DMS79 (cell line): ENCODE measurements around the gene BEND3.
A peak's percentile ranks its signal among the peaks of the same experiment; 100 is the strongest.
"Not testable (repeated sequence)": the region's sequence is repeated elsewhere in the genome, so short reads cannot be mapped to it uniquely, and the experiment has no call there.

Source experiments
- DNase-seq: peaks from one replicate; lab custom pipeline; 2025; lab: John Stamatoyannopoulos, UW

Gene BEND3

GRCh38 chr6:107114926-107115694 is at the start of gene BEND3:
Gene BEND3, minus strand, starts transcription at chr6:107115515. Its CDS starts 16,230 bp downstream, at chr6:107099285.
- no peak for DNase-seq

DNA sequence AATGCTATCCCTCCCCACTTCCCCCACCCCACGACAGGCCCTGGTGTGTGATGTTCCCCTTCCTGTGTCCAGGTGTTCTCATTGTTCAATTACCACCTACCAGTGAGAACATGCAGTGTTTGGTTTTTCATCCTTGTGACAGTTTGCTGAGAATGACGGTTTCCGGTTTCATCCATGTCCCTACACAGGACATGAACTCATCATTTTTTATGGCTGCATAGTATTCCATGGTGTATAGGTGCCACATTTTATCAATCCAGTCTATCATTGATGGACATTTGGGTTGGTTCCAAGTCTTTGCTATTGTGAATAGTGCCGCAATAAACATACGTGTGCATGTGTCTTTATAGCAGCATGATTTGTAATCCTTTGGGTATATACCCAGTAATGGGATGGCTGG is 49.0 kb upstream of the BEND3 start:
- not testable (repeated sequence) for DNase-seq

DNA sequence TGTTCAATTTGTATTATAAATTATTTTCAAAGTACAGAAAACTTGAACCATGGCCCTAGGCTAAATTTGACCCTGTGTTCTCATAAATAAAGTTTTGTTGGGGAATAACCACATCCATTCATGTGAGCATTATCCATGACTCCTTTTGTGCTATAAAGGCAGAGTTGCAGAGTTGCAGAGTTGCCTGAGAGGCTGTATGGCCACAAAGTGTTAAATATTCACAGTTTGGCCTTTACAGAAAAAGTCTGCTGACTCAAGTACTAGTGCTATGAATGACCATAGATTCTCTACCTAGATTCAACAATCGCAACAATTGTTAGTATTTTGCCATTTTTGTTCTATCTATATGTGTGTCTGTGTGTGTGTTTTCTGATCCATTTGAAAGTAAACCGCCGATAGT is 46.2 kb upstream of the BEND3 start:
- no peak for DNase-seq

GRCh38 chr6:107156617-107157016 is 41.3 kb upstream of the BEND3 start:
- no peak for DNase-seq

GRCh38 chr6:107154801-107155160 is 39.5 kb upstream of the BEND3 start:
- DNase-seq: peak; percentile 90

GRCh38 chr6:107154131-107154800 is 39.0 kb upstream of the BEND3 start:
- DNase-seq: peak; percentile 97

DNA sequence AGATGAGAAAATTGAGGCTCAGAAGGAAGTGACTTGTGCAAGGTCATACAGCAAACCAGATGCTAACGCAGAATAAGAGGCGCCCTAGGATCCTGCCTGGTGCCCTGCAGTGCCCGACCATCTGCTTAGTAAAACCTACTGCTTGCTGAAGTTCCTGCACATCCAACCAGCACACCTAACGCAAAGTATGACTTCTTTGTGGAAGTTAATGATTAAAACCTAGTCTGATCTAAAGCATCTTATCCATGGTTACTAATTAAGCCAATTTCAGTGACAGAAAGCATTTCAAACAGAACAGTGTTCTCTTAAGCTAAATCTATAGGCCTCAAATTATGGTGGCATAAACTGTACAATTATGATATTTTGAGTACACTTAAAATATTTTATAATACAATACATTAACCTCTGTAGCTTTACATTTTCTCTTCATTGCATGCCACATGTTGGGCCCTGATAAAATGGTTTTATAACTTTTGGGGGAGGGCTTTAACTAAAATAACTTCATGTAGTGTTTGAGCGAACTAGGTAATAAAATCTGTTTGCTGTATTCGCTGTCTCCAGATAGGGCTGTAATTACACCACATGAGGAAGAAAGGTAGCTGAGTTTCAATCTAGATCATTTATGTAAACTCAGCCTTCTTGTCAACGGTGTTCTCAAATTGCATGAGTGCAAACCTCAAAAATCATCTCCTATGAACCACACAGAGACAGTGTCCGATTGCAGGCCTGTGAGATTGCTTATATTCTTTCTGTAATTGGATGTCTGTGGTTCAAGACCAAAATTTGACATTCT is 37.5 kb upstream of the BEND3 start:
- peak; percentile 82 for DNase-seq

DNA sequence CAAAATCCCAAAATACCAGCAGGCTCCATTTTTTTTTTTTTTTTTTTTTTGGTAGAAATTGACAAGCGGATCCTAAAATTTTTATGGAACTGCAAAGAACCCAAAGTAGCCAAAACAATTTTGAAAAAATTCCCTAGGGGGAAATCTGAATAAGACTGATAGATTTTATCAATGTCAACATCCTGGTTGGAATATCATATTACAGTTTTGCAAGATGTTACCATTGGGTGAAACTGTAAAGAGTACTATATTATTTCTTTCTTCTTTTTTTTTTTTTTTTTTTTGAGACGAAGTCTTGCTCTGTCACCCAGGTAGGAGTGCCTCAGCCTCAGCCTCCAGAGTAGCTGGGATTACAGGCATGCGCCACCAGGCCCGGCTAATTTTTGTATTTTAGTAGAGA is 29.4 kb upstream of the BEND3 start:
- no peak for DNase-seq

DNA sequence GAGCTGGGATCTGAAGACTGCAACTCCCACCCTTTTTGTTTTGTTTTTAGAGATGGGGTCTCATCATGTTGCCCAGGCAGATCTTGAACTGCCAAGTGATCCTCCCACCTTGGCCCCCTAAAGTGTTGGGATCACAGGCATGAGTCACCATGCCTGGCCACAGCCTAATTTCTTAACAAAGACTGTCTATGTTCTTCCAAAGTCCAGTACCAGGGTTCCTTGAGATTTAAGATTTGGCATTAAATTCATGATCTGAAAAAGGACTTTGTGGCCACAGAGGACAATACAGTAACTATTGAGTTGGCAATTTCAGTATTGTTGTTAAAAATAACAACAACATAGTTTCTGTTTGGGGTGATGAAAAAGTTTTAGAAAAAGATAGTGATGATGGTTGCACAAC is 28.7 kb upstream of the BEND3 start:
- DNase-seq: no peak

DNA sequence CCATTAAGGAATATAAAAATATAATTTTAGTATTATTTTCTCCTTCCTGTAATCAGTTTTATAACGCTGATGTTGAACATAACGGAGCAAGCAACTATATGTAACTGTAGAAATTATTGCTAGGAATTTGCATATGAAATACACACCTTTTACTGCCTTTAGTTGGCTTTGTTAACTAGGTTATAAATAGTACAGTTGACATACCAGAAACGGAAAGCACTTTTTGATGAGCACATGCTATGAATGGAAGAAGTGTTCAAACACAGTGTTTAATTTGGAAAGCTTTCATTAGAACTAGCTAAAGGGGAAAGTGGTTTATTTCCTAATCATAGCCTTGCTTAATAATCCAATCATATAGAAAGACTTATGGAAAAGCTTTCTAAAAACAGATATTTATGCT is 25.3 kb upstream of the BEND3 start:
- DNase-seq: no peak

GRCh38 chr6:107136324-107136723 is 21.0 kb upstream of the BEND3 start:
- not testable (repeated sequence) for DNase-seq

DNA sequence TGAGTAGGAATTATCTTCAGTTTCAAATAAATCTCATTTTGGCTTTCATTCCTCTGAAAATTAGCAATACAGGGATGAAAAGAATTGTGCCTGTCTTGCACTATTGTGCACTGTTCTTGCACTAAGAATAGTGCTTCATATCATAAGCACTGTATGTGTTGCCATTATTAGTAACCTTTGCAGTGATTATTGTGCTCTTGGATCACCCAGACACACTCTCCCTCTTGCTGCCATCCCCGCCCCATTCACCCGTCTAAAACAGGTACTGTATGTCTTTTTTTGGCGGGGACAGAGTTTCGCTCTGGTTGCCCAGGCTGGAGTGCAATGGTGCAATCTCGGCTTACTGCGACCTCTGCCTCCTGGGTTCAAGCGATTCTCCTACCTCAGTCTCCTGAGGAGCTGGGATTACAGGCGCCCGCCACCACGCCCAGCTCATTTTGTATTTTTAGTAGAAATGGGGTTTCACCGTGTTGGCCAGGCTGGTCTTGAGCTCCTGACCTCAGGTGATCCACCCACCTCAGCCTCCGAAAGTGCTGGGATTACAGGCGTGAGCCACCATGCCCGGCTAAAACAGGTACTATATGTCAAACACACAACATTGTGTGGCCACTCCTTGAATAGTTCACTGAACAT is 19.8 kb upstream of the BEND3 start:
- not testable (repeated sequence) for DNase-seq

- DNase-seq: peak; percentile 23
These were observed 17.1 kb upstream of the BEND3 start for GRCh38 chr6:107132330-107132954.

DNA sequence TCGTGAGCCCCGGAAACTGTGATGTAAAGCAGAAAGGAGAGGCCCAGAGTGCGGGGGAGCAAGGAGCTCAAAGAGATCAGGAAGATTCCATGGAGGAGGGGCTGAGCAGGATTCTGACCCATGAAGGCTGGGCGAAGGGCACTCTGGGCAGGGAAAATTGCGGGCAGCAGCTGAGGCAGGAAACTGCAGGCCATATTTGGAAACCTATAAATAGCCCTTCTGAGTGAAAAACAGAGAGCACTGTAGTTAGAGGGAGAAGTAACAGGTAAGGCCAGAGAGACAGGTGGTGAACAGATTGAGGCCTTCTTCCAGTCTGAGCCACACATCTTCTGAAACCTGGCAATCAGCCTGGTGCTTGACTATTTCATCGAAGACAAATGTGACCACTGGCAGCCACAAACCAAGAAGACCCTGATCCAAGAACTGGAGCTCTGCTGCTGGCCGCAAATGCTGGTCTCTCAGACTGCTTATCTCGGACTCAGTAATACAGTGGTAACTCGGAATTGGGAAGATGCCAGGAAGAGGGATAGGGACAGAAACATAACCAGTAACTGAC is 14.1 kb upstream of the BEND3 start:
- no peak for DNase-seq

DNA sequence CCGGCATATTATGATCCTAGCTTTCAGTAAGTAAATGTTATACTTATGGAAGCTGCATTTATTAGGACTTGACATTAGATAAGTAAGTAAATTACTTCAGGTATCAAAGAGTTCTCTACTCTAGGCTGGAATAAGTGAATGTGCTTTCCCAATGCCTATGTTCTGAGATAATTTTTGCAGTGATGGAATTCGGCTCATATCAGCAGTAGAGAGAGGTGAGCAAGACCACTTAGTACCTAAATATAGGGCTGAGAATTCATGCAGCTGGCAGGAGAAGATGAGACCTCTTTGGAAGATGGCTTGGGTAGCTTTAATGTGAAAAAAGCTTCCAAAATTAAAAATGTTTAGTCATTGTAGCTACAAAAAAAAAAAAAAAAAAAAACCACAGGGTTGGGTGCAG is 13.3 kb upstream of the BEND3 start:
- DNase-seq: no peak

- no peak for DNase-seq
These were observed 12.9 kb upstream of the BEND3 start for GRCh38 chr6:107128175-107128574.

- no peak for DNase-seq
These were observed 10.5 kb upstream of the BEND3 start for GRCh38 chr6:107125771-107126170.

DNA sequence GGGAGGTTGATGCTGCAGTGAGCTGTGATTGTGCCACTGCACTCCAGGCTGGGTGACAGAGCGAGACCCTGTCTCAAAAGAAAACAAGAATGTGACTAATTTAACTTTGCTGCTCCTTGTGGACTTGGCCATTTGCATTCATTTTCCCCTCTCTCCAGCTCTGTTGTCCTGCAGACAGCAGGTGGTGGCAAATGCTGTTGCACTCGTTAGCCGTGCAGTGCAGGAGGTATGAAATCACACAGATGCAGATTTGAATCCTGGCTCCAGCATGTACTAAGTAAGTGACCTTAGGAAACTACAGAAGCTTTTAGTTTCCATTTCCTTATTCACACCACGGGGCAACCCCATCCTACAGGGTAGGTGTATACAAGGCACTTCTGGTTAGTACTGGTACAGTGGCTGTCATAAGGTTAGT is 9.6 kb upstream of the BEND3 start:
- DNase-seq: no peak

GRCh38 chr6:107123501-107123900 is 8.2 kb upstream of the BEND3 start:
- no peak for DNase-seq

GRCh38 chr6:107122748-107123147 is 7.4 kb upstream of the BEND3 start:
- DNase-seq: no peak

- no peak for DNase-seq
These were observed 6.7 kb upstream of the BEND3 start for GRCh38 chr6:107121964-107122495.
